COLO668 (cell line): Measurements from ENCODE around the gene SLC25A12.
A peak's percentile ranks its signal among the peaks of the same experiment; 100 is the strongest.
"Not testable (repeated sequence)": the region's sequence is repeated elsewhere in the genome, so short reads cannot be mapped to it uniquely, and the experiment has no call there.

Experiments used
- DNase-seq: peaks from one replicate; lab custom pipeline; 2025; ENCODE audit not compliant: unreplicated experiment; lab: John Stamatoyannopoulos, UW

The SLC25A12 gene

GRCh38 chr2:171893824-171894611 lies at the start of gene SLC25A12:
TSS of gene SLC25A12 (minus strand) at chr2:171894244. CDS start at chr2:171894214, 30 bp downstream.
- peak; percentile 98 for DNase-seq

- no peak for DNase-seq
These were observed 47.3 kb upstream of the SLC25A12 start for GRCh38 chr2:171941316-171941699.

- no peak for DNase-seq
These were observed 45.7 kb upstream of the SLC25A12 start for GRCh38 chr2:171939743-171940071.

- no peak for DNase-seq
These were observed 45.2 kb upstream of the SLC25A12 start for GRCh38 chr2:171939058-171939742.

- no peak for DNase-seq
These were observed 36.3 kb upstream of the SLC25A12 start for GRCh38 chr2:171930385-171930784.

DNA sequence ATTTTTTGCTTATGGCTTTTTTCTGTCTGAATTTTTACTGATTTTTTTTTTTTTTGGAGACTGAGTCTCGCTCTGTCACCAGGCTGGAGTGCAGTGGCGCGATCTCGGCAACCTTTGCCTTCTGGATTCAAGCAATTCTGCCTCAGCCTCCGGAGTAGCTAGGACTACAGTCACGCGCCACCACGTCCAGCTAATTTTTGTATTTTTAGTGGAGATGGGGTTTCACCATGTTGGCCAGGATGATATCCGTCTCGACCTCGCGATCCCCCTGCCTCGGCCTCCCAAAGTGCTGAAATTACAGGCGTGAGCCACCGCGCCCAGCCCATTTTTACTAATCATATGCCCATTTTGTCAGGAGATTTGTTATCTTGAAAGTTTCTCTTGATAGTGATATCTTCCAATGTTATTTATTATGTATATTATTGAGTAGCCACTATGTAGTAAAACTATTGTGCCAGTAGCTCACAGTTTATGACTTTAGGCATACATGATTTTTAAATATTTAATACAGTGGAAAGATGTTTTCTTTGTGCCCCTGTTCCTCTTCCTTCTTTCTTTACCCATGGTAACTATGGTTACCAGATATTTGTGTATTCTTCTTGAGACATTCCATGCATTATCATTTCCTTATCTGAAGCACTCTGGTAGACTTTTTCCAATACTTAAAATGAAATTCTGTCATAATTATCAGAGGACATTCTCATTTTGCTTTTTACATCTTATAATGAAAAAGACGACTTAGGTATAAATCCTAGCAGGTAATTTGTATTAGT lies 30.3 kb upstream of the SLC25A12 start:
- DNase-seq, result no peak

DNA sequence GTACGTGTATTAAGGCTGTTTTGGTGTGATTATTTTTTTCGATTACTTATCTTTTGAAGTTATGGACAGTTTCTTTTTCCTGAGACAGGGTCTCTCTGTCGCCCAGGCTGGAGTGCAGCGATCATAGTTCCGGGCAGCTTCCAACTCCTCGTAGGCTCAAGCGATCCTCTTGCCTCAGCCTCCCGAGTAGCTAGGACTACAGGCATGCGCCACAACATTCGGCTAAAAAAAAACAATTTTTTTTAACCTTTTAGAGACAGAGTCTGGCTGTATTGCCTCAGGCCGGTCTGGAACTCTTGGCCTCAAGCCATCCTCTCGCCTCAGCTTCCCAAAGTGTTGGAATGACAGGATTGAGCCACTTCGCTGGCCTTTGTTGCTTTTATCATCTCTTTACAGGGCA lies 29.2 kb upstream of the SLC25A12 start:
- DNase-seq, result peak; percentile 12

DNA sequence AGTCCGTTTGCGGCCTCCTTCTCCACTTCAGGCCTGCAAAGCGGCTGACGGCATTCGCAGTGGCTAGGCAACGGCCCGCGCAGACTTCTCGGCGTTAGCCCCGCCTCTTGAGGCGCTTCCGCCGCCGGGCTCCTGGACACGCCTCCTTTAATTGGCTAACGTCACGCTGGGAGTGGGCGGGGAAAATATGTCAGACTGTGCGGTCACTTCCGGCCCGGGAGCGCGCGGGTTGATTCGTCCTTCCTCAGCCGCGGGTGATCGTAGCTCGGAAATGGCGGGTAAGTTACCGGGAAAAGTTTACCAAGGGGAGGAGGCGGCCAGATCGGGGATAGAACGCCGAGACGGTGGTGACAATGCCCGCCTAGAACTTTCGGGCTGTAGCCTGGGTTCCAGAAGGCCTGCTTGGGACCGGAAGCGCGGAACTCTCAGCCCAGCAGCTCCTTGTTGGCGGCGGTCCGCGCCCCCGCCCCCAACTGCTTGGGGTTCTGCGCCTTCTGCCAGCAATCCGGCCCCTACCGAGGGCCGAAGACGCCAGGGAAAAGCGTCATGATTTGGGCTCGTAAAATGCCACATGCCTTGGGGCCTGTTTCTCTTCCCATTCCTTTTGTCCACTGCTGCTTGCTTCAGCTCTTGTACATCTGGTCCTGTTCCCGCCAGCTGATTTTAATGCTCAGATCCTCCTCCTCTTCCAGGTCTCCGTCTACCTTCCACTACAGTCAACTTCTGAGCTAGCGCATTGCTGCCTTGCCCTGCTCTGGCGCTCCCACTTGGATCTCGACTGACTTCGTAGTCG lies 28.4 kb upstream of the SLC25A12 start, which contains the start of gene HAT1:
Gene HAT1, plus strand, starts transcription at position 232 of the 793 bp plus-strand sequence. Its CDS starts 40 bp downstream, at position 272.
- peak; percentile 98 for DNase-seq

DNA sequence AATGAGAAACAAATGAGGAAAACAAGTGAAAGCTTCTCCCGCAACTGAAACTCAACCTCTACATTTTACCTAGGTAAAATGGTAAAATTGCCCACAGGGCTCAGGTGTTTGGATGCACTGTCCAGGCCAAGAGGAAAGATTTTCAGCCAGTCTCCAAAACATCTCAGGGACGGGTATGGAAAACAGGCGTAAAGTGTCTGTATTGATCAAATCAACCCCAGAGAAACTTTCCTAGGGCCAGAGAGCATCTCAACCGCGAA lies 27.9 kb upstream of the SLC25A12 start:
- DNase-seq, result no peak

GRCh38 chr2:171919453-171919852 lies 25.4 kb upstream of the SLC25A12 start:
- DNase-seq, result no peak

- DNase-seq, result no peak
These were observed 19.5 kb upstream of the SLC25A12 start for GRCh38 chr2:171913517-171913916.

DNA sequence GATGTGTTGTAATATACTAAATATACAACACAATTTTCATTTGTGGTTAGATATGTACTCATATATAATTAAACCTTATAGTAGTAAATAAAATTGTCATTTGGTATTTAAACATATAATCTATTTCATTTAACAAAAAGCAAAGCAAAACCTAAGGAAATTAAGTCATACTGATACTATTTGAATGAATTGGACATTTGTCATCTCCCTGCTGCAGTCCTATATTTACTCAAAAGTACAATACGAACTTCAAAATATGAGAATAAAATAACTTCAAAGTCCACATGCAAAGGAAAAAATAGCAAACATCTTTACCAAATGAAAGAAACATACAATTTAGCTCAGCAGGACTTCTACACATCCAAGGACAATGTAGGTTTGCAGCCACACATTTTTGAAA lies 16.4 kb upstream of the SLC25A12 start:
- DNase-seq, result no peak

GRCh38 chr2:171909266-171909665 lies 15.2 kb upstream of the SLC25A12 start:
- DNase-seq, result no peak

- no peak for DNase-seq
These were observed 14.2 kb upstream of the SLC25A12 start for GRCh38 chr2:171908235-171908634.

- DNase-seq, result no peak
These were observed 8.9 kb upstream of the SLC25A12 start for GRCh38 chr2:171902840-171903420.

DNA sequence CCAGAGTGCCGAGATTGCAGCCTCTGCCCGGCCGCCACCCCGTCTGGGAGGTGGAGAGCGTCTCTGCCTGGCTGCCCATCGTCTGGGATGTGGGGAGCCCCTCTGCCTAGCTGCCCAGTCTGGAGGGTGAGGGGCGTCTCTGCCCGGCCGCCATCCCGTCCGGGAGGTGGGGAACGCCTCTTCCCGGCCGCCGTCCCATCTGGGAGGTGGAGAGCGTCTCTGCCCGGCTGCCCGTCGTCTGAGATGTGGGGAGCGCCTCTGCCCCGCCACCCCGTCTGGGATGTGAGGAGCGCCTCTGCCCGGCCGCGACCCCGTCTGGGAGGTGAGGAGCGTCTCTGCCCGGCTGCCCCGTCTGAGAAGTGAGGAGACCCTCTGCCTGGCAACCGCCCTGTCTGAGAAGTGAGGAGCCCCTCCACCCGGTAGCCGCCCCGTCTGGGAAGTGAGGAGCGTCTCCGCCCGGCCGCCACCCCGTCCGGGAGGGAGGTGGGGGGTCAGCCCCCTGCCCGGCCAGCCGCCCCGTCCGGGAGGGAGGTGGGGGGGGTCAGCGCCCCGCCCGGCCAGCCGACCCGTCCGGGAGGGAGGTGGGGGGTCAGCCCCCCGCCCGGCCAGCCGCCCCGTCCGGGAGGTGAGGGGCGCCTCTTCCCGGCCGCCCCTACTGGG lies 5.7 kb upstream of the SLC25A12 start:
- not testable (repeated sequence) for DNase-seq

- no peak for DNase-seq
These were observed 1.7 kb upstream of the SLC25A12 start for GRCh38 chr2:171895786-171896185.

DNA sequence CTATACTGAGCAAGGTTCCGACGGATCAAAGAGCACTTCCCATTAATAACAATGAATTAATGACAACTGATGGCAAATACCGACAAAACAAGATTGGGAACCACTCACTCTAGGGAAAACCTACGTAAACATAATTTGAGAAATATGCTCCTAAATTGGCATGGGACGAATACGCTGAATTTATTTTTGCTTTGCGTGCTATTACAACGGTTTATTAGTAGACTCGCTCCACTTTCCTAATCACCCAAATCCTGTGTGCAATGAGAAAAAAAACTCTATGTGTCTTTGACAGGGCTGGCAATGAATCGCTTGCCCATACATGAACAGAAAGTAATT lies 536 bp upstream of the SLC25A12 start:
- DNase-seq, result no peak

- no peak for DNase-seq
These were observed 734 bp downstream of the SLC25A12 start for GRCh38 chr2:171893196-171893823.

- no peak for DNase-seq
These were observed 4.2 kb downstream of the SLC25A12 start for GRCh38 chr2:171889808-171890207.
